ENCODE results near the gene SLC6A18. TPM values are rescaled to one million over a fixed set of nuclear protein-coding genes. Genes with fewer than 3 reads are reported as not detected.
"Not testable (repeated sequence)": the region's sequence is repeated elsewhere in the genome, so short reads cannot be mapped to it uniquely, and the experiment has no call there.

SLC6A18 gene
- total and polyA plus RNA-seq, 2 of the 13 experiments (the other 11 are each of a cell fraction or from before 2014, with no cell fraction given): not detected

- TF ChIP-seq KDM3A (CRISPR knock-in tag; IDR thresholded peaks at IDR 0.05; ENCODE audit: low read depth): no peak
- no peak for TF ChIP-seq SATB2 (CRISPR knock-in tag; IDR thresholded peaks at IDR 0.05)
- no peak for TF ChIP-seq ZNF326 (CRISPR knock-in tag; IDR thresholded peaks at IDR 0.05; ENCODE audit: borderline replicate concordance)
- TF ChIP-seq HOXA7 (CRISPR knock-in tag; IDR thresholded peaks at IDR 0.05): no peak
Measured at GRCh38 chr5:1282131-1282992, 57.2 kb downstream of the SLC6A18 start (continued).

- H3K27ac ChIP-seq (ENCODE audit: extremely low read length, insufficient read depth, low read length); DNase-seq (ENCODE audit: low spot score); H3K4me2 ChIP-seq (ENCODE audit: low read depth, low read length); intact Hi-C loops (cut with micrococcal nuclease; ENCODE audit: unreplicated experiment); H2AFZ ChIP-seq (ENCODE audit: low read length); ATAC-seq; H3K79me2 ChIP-seq (ENCODE audit: insufficient read depth, low read length); BruUV-seq (replicated peaks); H4K20me1 ChIP-seq (ENCODE audit: insufficient read depth, low read length); in situ Hi-C loops (cut with HindIII; ENCODE audit: extremely low pct_ligation_motif_present, low pct_unique_long_range_greater_than_20kb); H3K36me3 ChIP-seq (replicated peaks in 1 of 2; ENCODE audit: control insufficient read depth in 1 of 2, insufficient read depth in 2 of 2, low read length in 2 of 2); H3K9ac ChIP-seq (ENCODE audit: insufficient read depth, low read depth, low read length); H3K27me3 ChIP-seq (ENCODE audit: control insufficient read depth in 1 of 2, insufficient read depth in 2 of 2, low read length in 2 of 2); POLR2A ChIA-PET; H3K4me1 ChIP-seq (ENCODE audit: insufficient read depth, low read length); H3K4me3 ChIP-seq (replicated peaks in 1 of 3; ENCODE audit: insufficient read depth in 1 of 3, low read depth in 2 of 3, low read length in 3 of 3); H3K9me3 ChIP-seq (ENCODE audit: low read length); FAIRE-seq; CTCF ChIA-PET (ENCODE audit: low intra/inter-chr PET ratio, low total read pairs): not testable (repeated sequence)
- WGBS (ENCODE audit: low lambda C conversion rate): 75% methylated on average over 30 of the region's 40 CpGs
Measured at GRCh38 chr5:1282993-1283728, 58.0 kb downstream of the SLC6A18 start.

- CTCF ChIA-PET (ENCODE audit: low intra/inter-chr PET ratio, low total read pairs); in situ Hi-C loops (cut with HindIII; ENCODE audit: extremely low pct_ligation_motif_present, low pct_unique_long_range_greater_than_20kb): not testable (repeated sequence)
Measured at GRCh38 chr5:1283729-1284041, 58.5 kb downstream of the SLC6A18 start.

GRCh38 chr5:1284336-1284970, 59.3 kb downstream of the SLC6A18 start:
- FAIRE-seq; POLR2A ChIA-PET; CTCF ChIA-PET (ENCODE audit: low intra/inter-chr PET ratio, low total read pairs); in situ Hi-C loops (cut with HindIII; ENCODE audit: extremely low pct_ligation_motif_present, low pct_unique_long_range_greater_than_20kb); H3K4me1 ChIP-seq (ENCODE audit: insufficient read depth, low read length); H3K9ac ChIP-seq (ENCODE audit: insufficient read depth, low read depth, low read length); H3K36me3 ChIP-seq (replicated peaks in 1 of 2; ENCODE audit: control insufficient read depth in 1 of 2, insufficient read depth in 2 of 2, low read length in 2 of 2); H3K4me2 ChIP-seq (ENCODE audit: low read depth, low read length); H3K27me3 ChIP-seq (ENCODE audit: control insufficient read depth in 1 of 2, insufficient read depth in 2 of 2, low read length in 2 of 2); DNase-seq (ENCODE audit: low spot score); intact Hi-C loops (cut with micrococcal nuclease; ENCODE audit: unreplicated experiment); H3K27ac ChIP-seq (ENCODE audit: extremely low read length, insufficient read depth, low read length); H4K20me1 ChIP-seq (ENCODE audit: insufficient read depth, low read length); H3K9me3 ChIP-seq (ENCODE audit: low read length); H2AFZ ChIP-seq (ENCODE audit: low read length); ATAC-seq; H3K4me3 ChIP-seq (replicated peaks in 1 of 3; ENCODE audit: insufficient read depth in 1 of 3, low read depth in 2 of 3, low read length in 3 of 3); H3K79me2 ChIP-seq (ENCODE audit: insufficient read depth, low read length); BruUV-seq (replicated peaks): not testable (repeated sequence)
- WGBS (ENCODE audit: low lambda C conversion rate): 62% methylated on average over 14 of the region's 27 CpGs

More at GRCh38 chr5:1283729-1284041, 58.5 kb downstream of the SLC6A18 start:
- H4K20me1 ChIP-seq (ENCODE audit: insufficient read depth, low read length); H3K27ac ChIP-seq (ENCODE audit: extremely low read length, insufficient read depth, low read length); H2AFZ ChIP-seq (ENCODE audit: low read length); intact Hi-C loops (cut with micrococcal nuclease; ENCODE audit: unreplicated experiment); H3K4me3 ChIP-seq (replicated peaks in 1 of 3; ENCODE audit: insufficient read depth in 1 of 3, low read depth in 2 of 3, low read length in 3 of 3); ATAC-seq; H3K27me3 ChIP-seq (ENCODE audit: control insufficient read depth in 1 of 2, insufficient read depth in 2 of 2, low read length in 2 of 2); DNase-seq (ENCODE audit: low spot score); POLR2A ChIA-PET; H3K4me1 ChIP-seq (ENCODE audit: insufficient read depth, low read length); H3K9ac ChIP-seq (ENCODE audit: insufficient read depth, low read depth, low read length); H3K4me2 ChIP-seq (ENCODE audit: low read depth, low read length); H3K36me3 ChIP-seq (replicated peaks in 1 of 2; ENCODE audit: control insufficient read depth in 1 of 2, insufficient read depth in 2 of 2, low read length in 2 of 2); H3K79me2 ChIP-seq (ENCODE audit: insufficient read depth, low read length); BruUV-seq (replicated peaks); FAIRE-seq; H3K9me3 ChIP-seq (ENCODE audit: low read length): not testable (repeated sequence)
- WGBS (ENCODE audit: low lambda C conversion rate): 68% methylated on average over 13 of the region's 16 CpGs

Measured in HepG2 (cell line).